Testis (tissue), 3 donors: ENCODE results near the gene GMEB2. TPM values are rescaled to one million over a fixed set of nuclear protein-coding genes. Genes with fewer than 3 reads are reported as not detected.

ENCODE experiments used
- DNase-seq: peaks from one replicate; pipeline ENCODE4 v3.0.0-alpha.2; 2019
- H3K27ac ChIP-seq, 2 donors: fragments of 200-600 bp; sonication (generic); one replicate each; pipeline ENCODE4 v1.5.1; 2019
- H3K27me3 ChIP-seq: fragments of 200-600 bp; sonication (generic); one replicate; pipeline ENCODE4 v1.5.1; 2019
- H3K36me3 ChIP-seq: fragments of 200-600 bp; sonication (generic); one replicate; pipeline ENCODE4 v1.5.1; 2017; ENCODE audit warnings: low read depth; ENCODE audit errors: missing control alignments
- H3K4me1 ChIP-seq: fragments of 200-600 bp; sonication (generic); one replicate; pipeline ENCODE4 v1.5.1; 2019
- H3K4me3 ChIP-seq, 2 donors: fragments of 200-600 bp; sonication (generic); one replicate each; pipeline ENCODE4 v1.5.1; 2017 to 2019
- H3K9me3 ChIP-seq: fragments of 200-600 bp; sonication (generic); one replicate; pipeline ENCODE4 v1.5.1; 2017
- POLR2A ChIP-seq: fragments of 450-650 bp; IDR thresholded peaks from one replicate; pipeline ENCODE4 v1.6.1; 2017; ENCODE audit warnings: antibody characterized with exemption, mild to moderate bottlenecking, moderate library complexity
- WGBS, 2 donors: methylation state at CpG; one replicate each; pipeline ENCODE4 v1.1.5; 2018; 5-methylcytosine and 5-hydroxymethylcytosine counted together
- intact Hi-C: fragments of 100-400 bp; cut with DNase I; formaldehyde crosslinking; loops from one replicate; pipeline ENCODE4 v1.15.1; 2023; ENCODE audit warnings: low total_unique reads
- polyA plus RNA-seq: library from polyadenylated mRNA; stranded (reverse); fragments of 350-450 nt; fragmentation: Illumina TruSeq; extraction: RNeasy Lipid Tissue Mini Kit (QIAGEN cat#74804); gene quantifications from one replicate; pipeline ENCODE4 v1.2.3, GENCODE V29; 2014; ENCODE audit warnings: low read depth, low replicate concordance; ENCODE audit not compliant: insufficient read depth
- total RNA-seq, 2 donors: library from RNA; depleted of rRNA; stranded (reverse); fragments of >200 nt; gene quantifications; one replicate each; pipeline ENCODE4 v1.2.3, GENCODE V29; 2016
- TF ChIP-seq, protein P1 (sequence below), 3 experiments: fragments of 450-650 bp in 2 of 3; fragments of 200-600 bp in 1 of 3; sonication (generic) in 1 of 3; IDR thresholded peaks; one replicate each; pipeline ENCODE4 v1.5.1; 2016 to 2019; ENCODE audit warnings: antibody characterized with exemption in 3 of 3, mild to moderate bottlenecking in 2 of 3, moderate library complexity in 1 of 3

Gene GMEB2
- total and polyA plus RNA-seq, 3 donors from 2014 or later: 20.3 to 33.1 (median 31.0) TPM

GRCh38 chr20:63589261-63590217, 37.4 kb downstream of the GMEB2 start:
- DNase-seq: no peak
- intact Hi-C loops: no loop called here
- TF ChIP-seq, protein P1, sequence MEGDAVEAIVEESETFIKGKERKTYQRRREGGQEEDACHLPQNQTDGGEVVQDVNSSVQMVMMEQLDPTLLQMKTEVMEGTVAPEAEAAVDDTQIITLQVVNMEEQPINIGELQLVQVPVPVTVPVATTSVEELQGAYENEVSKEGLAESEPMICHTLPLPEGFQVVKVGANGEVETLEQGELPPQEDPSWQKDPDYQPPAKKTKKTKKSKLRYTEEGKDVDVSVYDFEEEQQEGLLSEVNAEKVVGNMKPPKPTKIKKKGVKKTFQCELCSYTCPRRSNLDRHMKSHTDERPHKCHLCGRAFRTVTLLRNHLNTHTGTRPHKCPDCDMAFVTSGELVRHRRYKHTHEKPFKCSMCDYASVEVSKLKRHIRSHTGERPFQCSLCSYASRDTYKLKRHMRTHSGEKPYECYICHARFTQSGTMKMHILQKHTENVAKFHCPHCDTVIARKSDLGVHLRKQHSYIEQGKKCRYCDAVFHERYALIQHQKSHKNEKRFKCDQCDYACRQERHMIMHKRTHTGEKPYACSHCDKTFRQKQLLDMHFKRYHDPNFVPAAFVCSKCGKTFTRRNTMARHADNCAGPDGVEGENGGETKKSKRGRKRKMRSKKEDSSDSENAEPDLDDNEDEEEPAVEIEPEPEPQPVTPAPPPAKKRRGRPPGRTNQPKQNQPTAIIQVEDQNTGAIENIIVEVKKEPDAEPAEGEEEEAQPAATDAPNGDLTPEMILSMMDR (IDR thresholded peaks at IDR 0.05): no peak
- TF ChIP-seq POLR2A: no peak
- Histone ChIP-seq H3K4me1 (no peaks in the 10 kb centered on the region), H3K9me3 (no peaks in the 10 kb centered on the region), H3K36me3 (no peaks in the 10 kb centered on the region), H3K27ac (no peak overlapping the region), H3K27me3 (no peaks in the 10 kb centered on the region), H3K4me3 (no peak overlapping the region)
- 87 to 88% methylated on average over 31 to 38 of the region's 38 CpGs for WGBS, 2 donors

GRCh38 chr20:63588641-63589041, 38.3 kb downstream of the GMEB2 start:
- H3K4me3 ChIP-seq: no peak overlapping the region
- intact Hi-C loops: no loop called here
- no peaks in the 10 kb centered on the region for H3K9me3 ChIP-seq
- no peak overlapping the region for H3K27ac ChIP-seq
- no peaks in the 10 kb centered on the region for H3K4me1 ChIP-seq
- TF ChIP-seq, protein P1 (IDR thresholded peaks at IDR 0.05): no peak
- TF ChIP-seq POLR2A: no peak
- no peaks in the 10 kb centered on the region for H3K27me3 ChIP-seq
- no peaks in the 10 kb centered on the region for H3K36me3 ChIP-seq
- WGBS, 2 donors: 71 to 92% methylated on average over 2 to 8 of the region's 11 CpGs
- DNase-seq: no peak

DNA sequence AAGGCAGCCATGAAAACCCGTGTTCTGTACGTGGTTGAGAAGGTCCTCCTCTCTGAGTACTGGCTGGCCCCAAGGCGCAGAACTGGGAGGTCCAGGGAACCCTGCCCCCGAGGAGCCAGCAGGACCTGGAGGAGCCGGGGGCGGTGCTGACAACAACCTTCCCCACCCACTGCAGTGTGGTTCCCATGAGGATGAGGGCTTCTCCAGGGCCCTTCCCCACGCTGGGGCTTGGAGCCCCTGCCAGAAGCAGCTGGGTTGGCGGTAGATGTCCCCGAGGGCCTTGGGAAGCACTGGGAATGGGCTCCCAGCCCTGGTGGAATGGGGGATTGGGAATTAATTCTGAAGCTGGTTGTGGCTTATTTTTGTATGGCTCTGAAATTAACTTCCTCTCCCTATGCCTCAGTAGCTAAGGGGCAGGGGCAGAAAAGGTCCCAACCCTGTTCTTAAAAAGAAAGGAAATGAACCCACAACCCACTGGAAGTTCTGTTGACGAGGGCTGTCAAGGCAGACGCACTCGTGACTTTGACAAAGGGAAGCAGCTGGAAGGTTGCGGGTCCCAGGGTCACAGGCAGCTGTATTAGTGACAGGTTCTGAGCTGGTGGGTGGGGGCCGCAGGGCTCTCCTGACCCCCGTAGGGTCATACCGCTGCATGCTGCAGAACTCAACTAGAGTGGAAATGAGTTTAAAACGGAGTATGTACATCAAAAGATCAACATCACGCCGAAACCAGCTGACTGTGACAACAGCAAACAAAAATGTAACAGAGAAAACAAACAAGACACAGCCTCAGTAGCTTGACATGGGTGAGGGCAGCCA, 38.9 kb downstream of the GMEB2 start:
- Histone ChIP-seq H3K4me1 (no peaks in the 10 kb centered on the region), H3K27me3 (no peaks in the 10 kb centered on the region), H3K9me3 (no peaks in the 10 kb centered on the region), H3K27ac (no peak overlapping the region), H3K4me3 (no peak overlapping the region), H3K36me3 (no peaks in the 10 kb centered on the region)
- DNase-seq: no peak
- intact Hi-C loops: no loop called here
- TF ChIP-seq, protein P1 (IDR thresholded peaks at IDR 0.05): no peak
- no peak for TF ChIP-seq POLR2A
- 74 to 78% methylated on average over 16 to 19 of the region's 19 CpGs for WGBS, 2 donors

- Histone ChIP-seq H3K9me3 (no peaks in the 10 kb centered on the region), H3K27ac (no peak overlapping the region), H3K4me1 (no peaks in the 10 kb centered on the region), H3K27me3 (no peaks in the 10 kb centered on the region), H3K4me3 (no peak overlapping the region), H3K36me3 (no peaks in the 10 kb centered on the region)
- WGBS, 2 donors: 89 to 91% methylated on average over 12 of the region's 12 CpGs
- TF ChIP-seq, protein P1 (IDR thresholded peaks at IDR 0.05): no peak
- TF ChIP-seq POLR2A: no peak
- DNase-seq: no peak
- intact Hi-C loops: no loop called here
These were observed 39.6 kb downstream of the GMEB2 start for GRCh38 chr20:63587256-63587655.
